ENCODE data around the gene MPV17. TPM values are rescaled to one million over a fixed set of nuclear protein-coding genes. Genes with fewer than 3 reads are reported as not detected.

The MPV17 gene
- total and polyA plus RNA-seq, 9 of the 15 experiments (the other 6 are each of a cell fraction or from before 2014, with no cell fraction given), result 54.7 to 140 (median 70.2) TPM

DNA sequence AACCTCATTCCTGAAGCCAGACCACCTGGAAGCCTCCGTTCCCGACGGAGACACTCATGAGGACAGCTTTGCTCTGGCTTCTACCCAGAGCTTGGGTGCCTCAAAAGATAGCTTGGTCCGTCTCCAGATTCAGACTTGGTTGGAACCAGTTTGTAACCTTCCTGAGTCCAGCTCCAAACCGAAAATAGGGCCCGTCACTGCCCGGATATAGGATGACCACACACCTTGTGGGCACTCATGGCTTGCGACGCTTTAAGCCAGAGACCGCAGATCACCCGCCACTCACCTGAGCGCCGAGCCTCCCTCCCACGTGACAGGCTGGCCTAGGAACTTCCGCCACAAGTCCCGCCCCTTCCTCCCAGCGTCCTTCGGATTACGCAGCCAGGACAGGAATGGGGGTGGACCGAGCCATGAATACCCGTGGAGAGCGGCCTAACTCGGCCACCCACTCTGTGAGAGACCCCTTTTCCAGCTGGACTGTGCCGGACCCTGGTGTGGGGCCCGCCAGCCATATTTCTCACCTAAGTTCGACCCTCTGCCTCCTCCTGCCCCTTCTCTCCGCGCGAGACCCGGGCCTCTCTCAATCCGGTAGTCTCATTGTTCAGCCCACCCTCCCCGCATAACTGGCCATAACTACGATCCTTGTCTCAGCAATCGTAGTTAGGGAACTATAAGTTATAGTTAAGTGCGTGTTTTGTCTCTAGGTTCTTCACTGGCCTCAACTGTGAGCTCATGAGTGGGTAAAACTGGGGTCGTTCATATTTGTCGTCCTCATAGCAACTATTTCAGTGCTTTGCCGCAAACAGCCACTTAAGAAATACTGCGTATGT is at the start of gene MPV17 (continued):
- TF ChIP-seq, protein P1, sequence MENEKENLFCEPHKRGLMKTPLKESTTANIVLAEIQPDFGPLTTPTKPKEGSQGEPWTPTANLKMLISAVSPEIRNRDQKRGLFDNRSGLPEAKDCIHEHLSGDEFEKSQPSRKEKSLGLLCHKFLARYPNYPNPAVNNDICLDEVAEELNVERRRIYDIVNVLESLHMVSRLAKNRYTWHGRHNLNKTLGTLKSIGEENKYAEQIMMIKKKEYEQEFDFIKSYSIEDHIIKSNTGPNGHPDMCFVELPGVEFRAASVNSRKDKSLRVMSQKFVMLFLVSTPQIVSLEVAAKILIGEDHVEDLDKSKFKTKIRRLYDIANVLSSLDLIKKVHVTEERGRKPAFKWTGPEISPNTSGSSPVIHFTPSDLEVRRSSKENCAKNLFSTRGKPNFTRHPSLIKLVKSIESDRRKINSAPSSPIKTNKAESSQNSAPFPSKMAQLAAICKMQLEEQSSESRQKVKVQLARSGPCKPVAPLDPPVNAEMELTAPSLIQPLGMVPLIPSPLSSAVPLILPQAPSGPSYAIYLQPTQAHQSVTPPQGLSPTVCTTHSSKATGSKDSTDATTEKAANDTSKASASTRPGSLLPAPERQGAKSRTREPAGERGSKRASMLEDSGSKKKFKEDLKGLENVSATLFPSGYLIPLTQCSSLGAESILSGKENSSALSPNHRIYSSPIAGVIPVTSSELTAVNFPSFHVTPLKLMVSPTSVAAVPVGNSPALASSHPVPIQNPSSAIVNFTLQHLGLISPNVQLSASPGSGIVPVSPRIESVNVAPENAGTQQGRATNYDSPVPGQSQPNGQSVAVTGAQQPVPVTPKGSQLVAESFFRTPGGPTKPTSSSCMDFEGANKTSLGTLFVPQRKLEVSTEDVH (IDR thresholded peaks at IDR 0.05; ENCODE audit: low read depth, partially characterized antibody), result peak; percentile 80
- TF ChIP-seq NCOA4 (IDR thresholded peaks at IDR 0.05; ENCODE audit: partially characterized antibody), result no peak
- TF ChIP-seq MED1 (CRISPR knock-in tag; IDR thresholded peaks at IDR 0.05; ENCODE audit: borderline replicate concordance), result no peak
- TF ChIP-seq PHB (CRISPR knock-in tag; IDR thresholded peaks at IDR 0.05), result peak; percentile 89; the same call in 1 of the 2 replicates
- TF ChIP-seq, protein P2, sequence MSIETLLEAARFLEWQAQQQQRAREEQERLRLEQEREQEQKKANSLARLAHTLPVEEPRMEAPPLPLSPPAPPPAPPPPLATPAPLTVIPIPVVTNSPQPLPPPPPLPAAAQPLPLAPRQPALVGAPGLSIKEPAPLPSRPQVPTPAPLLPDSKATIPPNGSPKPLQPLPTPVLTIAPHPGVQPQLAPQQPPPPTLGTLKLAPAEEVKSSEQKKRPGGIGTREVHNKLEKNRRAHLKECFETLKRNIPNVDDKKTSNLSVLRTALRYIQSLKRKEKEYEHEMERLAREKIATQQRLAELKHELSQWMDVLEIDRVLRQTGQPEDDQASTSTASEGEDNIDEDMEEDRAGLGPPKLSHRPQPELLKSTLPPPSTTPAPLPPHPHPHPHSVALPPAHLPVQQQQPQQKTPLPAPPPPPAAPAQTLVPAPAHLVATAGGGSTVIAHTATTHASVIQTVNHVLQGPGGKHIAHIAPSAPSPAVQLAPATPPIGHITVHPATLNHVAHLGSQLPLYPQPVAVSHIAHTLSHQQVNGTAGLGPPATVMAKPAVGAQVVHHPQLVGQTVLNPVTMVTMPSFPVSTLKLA (conservative IDR thresholded peaks at IDR 0.05), result peak; percentile 86 to 94
- TF ChIP-seq SIN3A (IDR thresholded peaks at IDR 0.05; ENCODE audit: borderline replicate concordance in 2 of 2, control insufficient read depth in 1 of 2, low read depth in 2 of 2, low read length in 2 of 2), result peak; percentile 53 to 68; a peak in 2 of 4 replicates
- TF ChIP-seq ZNF644 (tag; IDR thresholded peaks at IDR 0.05; ENCODE audit: low read depth), result no peak
- TF ChIP-seq, protein P3, sequence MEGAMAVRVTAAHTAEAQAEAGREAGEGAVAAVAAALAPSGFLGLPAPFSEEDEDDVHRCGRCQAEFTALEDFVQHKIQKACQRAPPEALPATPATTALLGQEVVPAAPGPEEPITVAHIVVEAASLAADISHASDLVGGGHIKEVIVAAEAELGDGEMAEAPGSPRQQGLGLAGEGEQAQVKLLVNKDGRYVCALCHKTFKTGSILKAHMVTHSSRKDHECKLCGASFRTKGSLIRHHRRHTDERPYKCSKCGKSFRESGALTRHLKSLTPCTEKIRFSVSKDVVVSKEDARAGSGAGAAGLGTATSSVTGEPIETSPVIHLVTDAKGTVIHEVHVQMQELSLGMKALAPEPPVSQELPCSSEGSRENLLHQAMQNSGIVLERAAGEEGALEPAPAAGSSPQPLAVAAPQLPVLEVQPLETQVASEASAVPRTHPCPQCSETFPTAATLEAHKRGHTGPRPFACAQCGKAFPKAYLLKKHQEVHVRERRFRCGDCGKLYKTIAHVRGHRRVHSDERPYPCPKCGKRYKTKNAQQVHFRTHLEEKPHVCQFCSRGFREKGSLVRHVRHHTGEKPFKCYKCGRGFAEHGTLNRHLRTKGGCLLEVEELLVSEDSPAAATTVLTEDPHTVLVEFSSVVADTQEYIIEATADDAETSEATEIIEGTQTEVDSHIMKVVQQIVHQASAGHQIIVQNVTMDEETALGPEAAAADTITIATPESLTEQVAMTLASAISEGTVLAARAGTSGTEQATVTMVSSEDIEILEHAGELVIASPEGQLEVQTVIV (CRISPR knock-in tag; IDR thresholded peaks at IDR 0.05; ENCODE audit: borderline replicate concordance), result no peak
- TF ChIP-seq STAT5B (CRISPR knock-in tag; IDR thresholded peaks at IDR 0.05), result no peak
- TF ChIP-seq ZNF668 (CRISPR knock-in tag; IDR thresholded peaks at IDR 0.05), result no peak
- no peak for TF ChIP-seq GATA2 (CRISPR knock-in tag; IDR thresholded peaks at IDR 0.05)
- TF ChIP-seq RBM25 (IDR thresholded peaks at IDR 0.05; ENCODE audit: low read depth, low read length, severe bottlenecking), result no peak
- no peak for TF ChIP-seq GABPB2 (CRISPR knock-in tag; conservative IDR thresholded peaks at IDR 0.05)
- TF ChIP-seq ZNF766 (CRISPR knock-in tag; conservative IDR thresholded peaks at IDR 0.05), result 0 out of 2 replicates have a peak, but pooled peaks have one; percentile 45
- 0 out of 2 replicates have a peak, but pooled peaks have one; percentile 5 for TF ChIP-seq NR4A1 (CRISPR knock-in tag; IDR thresholded peaks at IDR 0.05)
- no peak for TF ChIP-seq NR4A1 (tag; IDR thresholded peaks at IDR 0.05)
- no peak for TF ChIP-seq PYGO2 (tag; IDR thresholded peaks at IDR 0.05)
- TF ChIP-seq, protein P4, sequence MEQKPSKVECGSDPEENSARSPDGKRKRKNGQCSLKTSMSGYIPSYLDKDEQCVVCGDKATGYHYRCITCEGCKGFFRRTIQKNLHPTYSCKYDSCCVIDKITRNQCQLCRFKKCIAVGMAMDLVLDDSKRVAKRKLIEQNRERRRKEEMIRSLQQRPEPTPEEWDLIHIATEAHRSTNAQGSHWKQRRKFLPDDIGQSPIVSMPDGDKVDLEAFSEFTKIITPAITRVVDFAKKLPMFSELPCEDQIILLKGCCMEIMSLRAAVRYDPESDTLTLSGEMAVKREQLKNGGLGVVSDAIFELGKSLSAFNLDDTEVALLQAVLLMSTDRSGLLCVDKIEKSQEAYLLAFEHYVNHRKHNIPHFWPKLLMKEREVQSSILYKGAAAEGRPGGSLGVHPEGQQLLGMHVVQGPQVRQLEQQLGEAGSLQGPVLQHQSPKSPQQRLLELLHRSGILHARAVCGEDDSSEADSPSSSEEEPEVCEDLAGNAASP (IDR thresholded peaks at IDR 0.05), result no peak

All from K562 (cell line).